H1 (cell line): ENCODE data around the gene SERPINB6. TPM values are rescaled to one million over a fixed set of nuclear protein-coding genes. Genes with fewer than 3 reads are reported as not detected.

Experiments
- EGR1 ChIP-seq: IDR thresholded peaks from 2 replicates; pipeline ENCODE4 v1.6.1; 2011; ENCODE audit warnings: low read depth, low read length, borderline replicate concordance
- RAD21 ChIP-seq, 2 experiments: IDR thresholded peaks in 1 of 2; conservative IDR thresholded peaks in 1 of 2; 2 replicates each; pipeline ENCODE4 v1.6.1; 2011; ENCODE audit warnings: low read depth in 2 of 2, low read length in 2 of 2, improper control_type of control experiment in 1 of 2, inconsistent platforms in 1 of 2, mild to moderate bottlenecking in 1 of 2, moderate library complexity in 1 of 2
- RBBP5 ChIP-seq: IDR thresholded peaks from 2 replicates; pipeline ENCODE4 v1.7.1; 2012; ENCODE audit warnings: low read depth, mild to moderate bottlenecking, inconsistent platforms, low read length, moderate library complexity, borderline replicate concordance
- SP1 ChIP-seq: IDR thresholded peaks from 2 replicates; pipeline ENCODE4 v1.6.1; 2011; ENCODE audit warnings: low read depth, low read length
- polyA plus RNA-seq, 7 experiments: library from polyadenylated mRNA; depleted of rRNA in 3 of 7; stranded (reverse) in 5 of 7; unstranded in 2 of 7; fragments of >200 nt in 5 of 7; fragments of 200-250 nt in 2 of 7; gene quantifications; 1 replicate in 5 of 7; 2 replicates in 1 of 7; 4 replicates in 1 of 7; pipeline versions ENCODE4 v1.2.1 to v1.2.3, GENCODE V29; 2011 to 2013; ENCODE audit warnings: missing spikeins in 2 of 7, mixed read lengths in 2 of 7
- total RNA-seq: library from RNA; stranded (reverse); fragmentation: NEBNext Ultra II Directional; extraction: Animal tissue kit (Norgen Biotek cat#: 25700); gene quantifications from 2 replicates; pipeline ENCODE4 v1.2.1, GENCODE V29; 2021

Gene SERPINB6
- total and polyA plus RNA-seq, 2 of the 8 experiments (the other 6 are each of a cell fraction or from before 2014, with no cell fraction given): 27.2 to 29.4 TPM

GRCh38 chr6:2921520-2922115 lies 49.7 kb downstream of the SERPINB6 start (continued):
- TF ChIP-seq RAD21 (IDR thresholded peaks at IDR 0.05 in 1 of 2, conservative IDR thresholded peaks at IDR 0.05 in 1 of 2; ENCODE audit: low read depth in 2 of 2, low read length in 2 of 2) (no peak), EGR1 (no peak), SP1 (no peak), RBBP5 (no peak)
